ENCODE results near the gene NMUR1.

DNA sequence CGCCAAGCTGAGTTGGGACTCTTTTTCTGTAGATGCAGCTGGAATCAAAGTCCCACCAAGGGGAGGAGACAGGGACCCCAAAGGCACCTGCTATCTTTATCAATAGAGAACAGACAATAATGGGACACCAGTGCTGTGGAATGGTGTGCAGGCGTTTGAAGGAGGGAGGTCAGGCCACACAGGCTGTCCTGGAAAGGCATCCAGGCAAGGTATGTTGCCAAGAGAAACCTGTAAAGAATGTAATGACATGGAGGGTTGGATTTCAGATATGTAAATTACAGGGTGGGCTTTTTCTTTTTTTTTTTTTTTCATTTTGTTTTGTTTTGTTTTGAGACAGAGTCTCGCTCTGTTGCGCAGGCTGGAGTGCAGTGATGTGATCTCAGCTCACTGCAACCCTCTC lies 9.7 kb upstream of the NMUR1 start:
- TF ChIP-seq CTCF (IDR thresholded peaks at IDR 0.05) (no peak), POLR2A (IDR thresholded peaks at IDR 0.05) (no peak)

All from testis (tissue), 2 donors.